GM23338 (cell line): Measurements from ENCODE around the gene WNT2B. TPM values are rescaled to one million over a fixed set of nuclear protein-coding genes. Genes with fewer than 3 reads are reported as not detected.

Experiments
- ATAC-seq: fragments of 200-7000 bp; cut with Tn5 transposase; 3 replicates; pipeline ENCODE4 v1.9.1; 2020
- DNase-seq: peaks from one replicate; pipeline ENCODE4 v3.0.0-alpha.2; 2015; ENCODE audit warnings: low spot score
- H2AFZ ChIP-seq: fragments of 200-600 bp; sonication (generic); 2 replicates; pipeline ENCODE4 v1.8.0; 2016; ENCODE audit warnings: antibody characterized with exemption, mild to moderate bottlenecking, moderate library complexity
- H3F3A ChIP-seq: fragments of 200-600 bp; sonication (generic); replicated peaks from 2 replicates; pipeline ENCODE4 v1.8.0; 2017; ENCODE audit warnings: antibody characterized with exemption, mixed run types, low read depth
- H3K27ac ChIP-seq: fragments of 200-600 bp; sonication (generic); 2 replicates; pipeline ENCODE4 v1.6.1; 2016; ENCODE audit warnings: low read depth
- H3K27me3 ChIP-seq: fragments of 200-600 bp; sonication (generic); 2 replicates; pipeline ENCODE4 v1.8.0; 2016; ENCODE audit warnings: mild to moderate bottlenecking, mixed run types, moderate library complexity; ENCODE audit not compliant: insufficient read depth
- H3K36me3 ChIP-seq: fragments of 200-600 bp; sonication (generic); 2 replicates; pipeline ENCODE4 v1.8.0; 2016; ENCODE audit warnings: mild to moderate bottlenecking; ENCODE audit not compliant: insufficient read depth
- H3K4me1 ChIP-seq: fragments of 200-600 bp; sonication (generic); 2 replicates; pipeline ENCODE4 v1.8.0; 2016; ENCODE audit warnings: mild to moderate bottlenecking, moderate library complexity; ENCODE audit not compliant: insufficient read depth
- H3K4me2 ChIP-seq: fragments of 200-600 bp; sonication (generic); 2 replicates; pipeline ENCODE4 v1.7.1; 2017; ENCODE audit warnings: mixed run types
- H3K4me3 ChIP-seq: fragments of 200-600 bp; sonication (generic); 2 replicates; pipeline ENCODE4 v1.6.1; 2016; ENCODE audit warnings: mixed run types
- H3K79me2 ChIP-seq: fragments of 200-600 bp; sonication (generic); replicated peaks from 2 replicates; pipeline ENCODE4 v1.8.0; 2017; ENCODE audit warnings: mild to moderate bottlenecking; ENCODE audit not compliant: insufficient read depth
- H3K9me2 ChIP-seq: fragments of 200-600 bp; sonication (generic); 2 replicates; pipeline ENCODE4 v1.8.0; 2017; ENCODE audit not compliant: insufficient read depth
- H4K20me1 ChIP-seq: fragments of 200-600 bp; sonication (generic); replicated peaks from 2 replicates; pipeline ENCODE4 v1.8.0; 2017; ENCODE audit warnings: mild to moderate bottlenecking; ENCODE audit not compliant: insufficient read depth
- H3K27ac Mint-ChIP-seq: 2 replicates; pipeline ENCODE4 v1.8.0; 2020; ENCODE audit warnings: inconsistent platforms, mild to moderate bottlenecking, moderate library complexity, mixed read lengths
- H3K27me3 Mint-ChIP-seq: 3 replicates; pipeline ENCODE4 v1.8.0; 2022; ENCODE audit warnings: low read depth, mild to moderate bottlenecking, moderate library complexity, mixed read lengths, inconsistent platforms; ENCODE audit not compliant: insufficient read depth, poor library complexity
- H3K36me3 Mint-ChIP-seq: 3 replicates; pipeline ENCODE4 v1.8.0; 2021; ENCODE audit warnings: low read depth, mild to moderate bottlenecking, inconsistent platforms, moderate library complexity, mixed read lengths
- H3K4me1 Mint-ChIP-seq: 3 replicates; pipeline ENCODE4 v1.8.0; 2020; ENCODE audit warnings: mild to moderate bottlenecking, inconsistent platforms, mixed read lengths
- H3K4me3 Mint-ChIP-seq: 3 replicates; pipeline ENCODE4 v1.8.0; 2021; ENCODE audit warnings: moderate library complexity, mild to moderate bottlenecking, inconsistent platforms, mixed read lengths
- H3K9me3 Mint-ChIP-seq: 3 replicates; pipeline ENCODE4 v1.8.0; 2020; ENCODE audit warnings: moderate library complexity, mild to moderate bottlenecking, inconsistent platforms, mixed read lengths
- CREB1 ChIP-seq: fragments of 250-450 bp; sonication (Bioruptor Pico); IDR thresholded peaks from 2 replicates; pipeline ENCODE4 v1.5.0; 2020; ENCODE audit warnings: low read depth, mild to moderate bottlenecking, moderate library complexity
- EZH2 ChIP-seq: fragments of 200-600 bp; sonication (generic); IDR thresholded peaks from one replicate; pipeline ENCODE4 v1.8.0; 2017; ENCODE audit warnings: antibody characterized with exemption, mild to moderate bottlenecking, low read depth; ENCODE audit not compliant: unreplicated experiment
- EZH2phosphoT487 ChIP-seq: fragments of 200-600 bp; sonication (generic); IDR thresholded peaks from one replicate; pipeline ENCODE4 v1.8.1; 2018; ENCODE audit warnings: antibody characterized with exemption; ENCODE audit not compliant: unreplicated experiment
- JUNB ChIP-seq: IDR thresholded peaks from one replicate; pipeline ENCODE4 v1.6.1; 2016; ENCODE audit warnings: antibody characterized with exemption; ENCODE audit not compliant: unreplicated experiment
- NANOG ChIP-seq: IDR thresholded peaks from 2 replicates; pipeline ENCODE4 v1.6.1; 2016; ENCODE audit warnings: antibody characterized with exemption, borderline replicate concordance
- POLR2AphosphoS5 ChIP-seq: IDR thresholded peaks from 2 replicates; pipeline ENCODE4 v1.6.1; 2016; ENCODE audit warnings: antibody characterized with exemption, low read depth
- REST ChIP-seq: IDR thresholded peaks from one replicate; pipeline ENCODE4 v1.6.1; 2018; ENCODE audit warnings: antibody characterized with exemption; ENCODE audit not compliant: unreplicated experiment
- STAT1 ChIP-seq: IDR thresholded peaks from one replicate; pipeline ENCODE4 v1.6.1; 2016; ENCODE audit warnings: antibody characterized with exemption; ENCODE audit not compliant: unreplicated experiment
- ZNF114 ChIP-seq: fragments of 250-450 bp; sonication (Bioruptor Pico); IDR thresholded peaks from 2 replicates; pipeline ENCODE4 v1.5.0; 2020; ENCODE audit warnings: mild to moderate bottlenecking, moderate library complexity
- ZNF331 ChIP-seq: fragments of 250-450 bp; sonication (Bioruptor Pico); IDR thresholded peaks from 2 replicates; pipeline ENCODE4 v1.5.0; 2020; ENCODE audit warnings: low read depth, mild to moderate bottlenecking, moderate library complexity
- ZNF462 ChIP-seq: fragments of 250-450 bp; sonication (Bioruptor Pico); IDR thresholded peaks from 2 replicates; pipeline ENCODE4 v1.5.0; 2020; ENCODE audit warnings: mild to moderate bottlenecking, moderate library complexity
- polyA plus RNA-seq: library from polyadenylated mRNA; unstranded; fragments of >200 nt; fragmentation: Nextera tagmentation; extraction: Ambion mirVana; gene quantifications from 2 replicates; pipeline ENCODE4 v1.2.1, GENCODE V29; 2016
- total RNA-seq: library from RNA; depleted of rRNA; stranded (reverse); fragments of >200 nt; shearing (Covaris generic); gene quantifications from 2 replicates; pipeline ENCODE4 v1.2.3, GENCODE V29; 2014
- TF ChIP-seq, protein P1 (sequence below): IDR thresholded peaks from 2 replicates; pipeline ENCODE4 v1.6.1; 2016; ENCODE audit warnings: antibody characterized with exemption
- TF ChIP-seq, protein P2 (sequence below), 2 experiments: fragments of 200-600 bp in 1 of 2; sonication (generic) in 1 of 2; conservative IDR thresholded peaks; 2 replicates each; pipeline versions ENCODE4 v1.5.1 to v1.6.1; 2016 to 2017; ENCODE audit warnings: antibody characterized with exemption in 2 of 2, low read depth in 2 of 2, mild to moderate bottlenecking in 2 of 2, moderate library complexity in 1 of 2

WNT2B gene
- total and polyA plus RNA-seq, 2 experiments from 2014 or later, result 0.50 to 0.90 TPM

GRCh38 chr1:112533029-112533428 lies 24.3 kb downstream of the WNT2B start:
- H3K4me2 ChIP-seq, result no peak overlapping the region
- H3K27me3 Mint-ChIP-seq, result peaks cover 3% of the 10 kb centered on the region
- no peaks in the 10 kb centered on the region for H3F3A ChIP-seq
- H3K27ac Mint-ChIP-seq, result no peak overlapping the region
- no peaks in the 10 kb centered on the region for H3K36me3 Mint-ChIP-seq
- H3K9me2 ChIP-seq, result no peaks in the 10 kb centered on the region
- no peaks in the 10 kb centered on the region for H3K9me3 Mint-ChIP-seq
- H3K79me2 ChIP-seq, result no peaks in the 10 kb centered on the region
- no peak overlapping the region for H3K27ac ChIP-seq
- TF ChIP-seq REST, result no peak
- TF ChIP-seq ZNF331 (CRISPR knock-in tag), result no peak
- TF ChIP-seq POLR2AphosphoS5, result no peak
- no peak for TF ChIP-seq ZNF114 (CRISPR knock-in tag)
- no peak for TF ChIP-seq NANOG
- no peak for TF ChIP-seq EZH2phosphoT487
- TF ChIP-seq, protein P1, sequence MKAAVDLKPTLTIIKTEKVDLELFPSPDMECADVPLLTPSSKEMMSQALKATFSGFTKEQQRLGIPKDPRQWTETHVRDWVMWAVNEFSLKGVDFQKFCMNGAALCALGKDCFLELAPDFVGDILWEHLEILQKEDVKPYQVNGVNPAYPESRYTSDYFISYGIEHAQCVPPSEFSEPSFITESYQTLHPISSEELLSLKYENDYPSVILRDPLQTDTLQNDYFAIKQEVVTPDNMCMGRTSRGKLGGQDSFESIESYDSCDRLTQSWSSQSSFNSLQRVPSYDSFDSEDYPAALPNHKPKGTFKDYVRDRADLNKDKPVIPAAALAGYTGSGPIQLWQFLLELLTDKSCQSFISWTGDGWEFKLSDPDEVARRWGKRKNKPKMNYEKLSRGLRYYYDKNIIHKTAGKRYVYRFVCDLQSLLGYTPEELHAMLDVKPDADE, result no peak
- TF ChIP-seq STAT1, result no peak
- TF ChIP-seq EZH2, result no peak
- TF ChIP-seq, protein P2, sequence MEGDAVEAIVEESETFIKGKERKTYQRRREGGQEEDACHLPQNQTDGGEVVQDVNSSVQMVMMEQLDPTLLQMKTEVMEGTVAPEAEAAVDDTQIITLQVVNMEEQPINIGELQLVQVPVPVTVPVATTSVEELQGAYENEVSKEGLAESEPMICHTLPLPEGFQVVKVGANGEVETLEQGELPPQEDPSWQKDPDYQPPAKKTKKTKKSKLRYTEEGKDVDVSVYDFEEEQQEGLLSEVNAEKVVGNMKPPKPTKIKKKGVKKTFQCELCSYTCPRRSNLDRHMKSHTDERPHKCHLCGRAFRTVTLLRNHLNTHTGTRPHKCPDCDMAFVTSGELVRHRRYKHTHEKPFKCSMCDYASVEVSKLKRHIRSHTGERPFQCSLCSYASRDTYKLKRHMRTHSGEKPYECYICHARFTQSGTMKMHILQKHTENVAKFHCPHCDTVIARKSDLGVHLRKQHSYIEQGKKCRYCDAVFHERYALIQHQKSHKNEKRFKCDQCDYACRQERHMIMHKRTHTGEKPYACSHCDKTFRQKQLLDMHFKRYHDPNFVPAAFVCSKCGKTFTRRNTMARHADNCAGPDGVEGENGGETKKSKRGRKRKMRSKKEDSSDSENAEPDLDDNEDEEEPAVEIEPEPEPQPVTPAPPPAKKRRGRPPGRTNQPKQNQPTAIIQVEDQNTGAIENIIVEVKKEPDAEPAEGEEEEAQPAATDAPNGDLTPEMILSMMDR (conservative IDR thresholded peaks at IDR 0.05; ENCODE audit: low read depth in 2 of 2), result no peak
- TF ChIP-seq ZNF462, result no peak
- TF ChIP-seq CREB1 (CRISPR knock-in tag), result no peak
- TF ChIP-seq JUNB, result no peak
- ATAC-seq (no peak), DNase-seq (peak; percentile 19)
- H3K4me3 Mint-ChIP-seq, result no peak overlapping the region
- no peaks in the 10 kb centered on the region for H3K4me1 ChIP-seq
- H3K4me1 Mint-ChIP-seq, result peaks cover under 1% of the 10 kb centered on the region; the same call in 1 of the 3 replicates
- no peak overlapping the region for H3K4me3 ChIP-seq
- H4K20me1 ChIP-seq, result no peaks in the 10 kb centered on the region
- H3K27me3 ChIP-seq, result no peaks in the 10 kb centered on the region
- no peaks in the 10 kb centered on the region for H3K36me3 ChIP-seq
- no peak overlapping the region for H2AFZ ChIP-seq
